Esophagus muscularis mucosa (tissue), 4 donors: Measurements from ENCODE around the gene SOX14. TPM values are rescaled to one million over a fixed set of nuclear protein-coding genes. Genes with fewer than 3 reads are reported as not detected.

Experiments used
- DNase-seq: peaks from one replicate; pipeline ENCODE4 v3.0.0-alpha.2; 2017; ENCODE audit errors: extremely low spot score
- H3K27ac ChIP-seq, 4 donors: fragments of 200-600 bp; sonication (generic); replicated peaks in 1 of 4; 1 replicate in 3 of 4; 2 replicates in 1 of 4; pipeline ENCODE4 v1.5.1; 2016 to 2019; ENCODE audit warnings: mild to moderate bottlenecking in 1 of 4
- H3K27me3 ChIP-seq, 4 donors: fragments of 200-600 bp; sonication (generic); one replicate each; pipeline versions ENCODE4 v1.5.1 to v1.6.0; 2016 to 2019
- H3K36me3 ChIP-seq, 4 donors: fragments of 200-600 bp; sonication (generic); one replicate each; pipeline ENCODE4 v1.5.1; 2016 to 2019
- H3K4me1 ChIP-seq, 4 donors: fragments of 200-600 bp; sonication (generic); one replicate each; pipeline ENCODE4 v1.5.1; 2016 to 2019
- H3K4me3 ChIP-seq, 4 donors: fragments of 200-600 bp; sonication (generic); 1 replicate in 2 of 4; 2 replicates in 2 of 4; pipeline ENCODE4 v1.5.1; 2016 to 2019; ENCODE audit warnings: mild to moderate bottlenecking in 4 of 4, moderate library complexity in 1 of 4
- H3K9me3 ChIP-seq, 4 donors: fragments of 200-600 bp; sonication (generic); 1 replicate in 3 of 4; 2 replicates in 1 of 4; pipeline ENCODE4 v1.5.1; 2016 to 2019
- CTCF ChIP-seq, 3 experiments: fragments of 200-600 bp in 2 of 3; fragments of 450-650 bp in 1 of 3; sonication (generic) in 2 of 3; IDR thresholded peaks; one replicate each; pipeline ENCODE4 v1.5.1; 2017 to 2019; ENCODE audit warnings: antibody characterized with exemption in 3 of 3, mild to moderate bottlenecking in 2 of 3, moderate library complexity in 1 of 3
- EP300 ChIP-seq: sonication (generic); formaldehyde crosslinking; IDR thresholded peaks from one replicate; pipeline ENCODE4 v1.6.1; 2017; ENCODE audit warnings: antibody characterized with exemption
- POLR2A ChIP-seq: fragments of 450-650 bp; IDR thresholded peaks from one replicate; pipeline ENCODE4 v1.6.1; 2017; ENCODE audit warnings: antibody characterized with exemption, moderate library complexity, mild to moderate bottlenecking, low read depth
- POLR2AphosphoS5 ChIP-seq, 2 donors: sonication (generic); formaldehyde crosslinking; IDR thresholded peaks; one replicate each; pipeline ENCODE4 v1.6.1; 2017; ENCODE audit warnings: antibody characterized with exemption in 2 of 2
- WGBS: methylation state at CpG from one replicate; pipeline ENCODE4 v1.1.5; 2018; 5-methylcytosine and 5-hydroxymethylcytosine counted together
- intact Hi-C: fragments of 100-400 bp; cut with DNase I; formaldehyde crosslinking; loops from one replicate; pipeline ENCODE4 v1.15.1; 2023
- total RNA-seq, 4 donors: library from RNA; depleted of rRNA; stranded (reverse); fragments of >200 nt; gene quantifications; one replicate each; pipeline versions ENCODE4 v1.1.0 to v1.2.1, GENCODE V29; 2016

The SOX14 gene
- total RNA-seq, 4 donors from 2014 or later, result not detected

GRCh38 chr3:137809509-137809908, 45.4 kb downstream of the SOX14 start:
- Histone ChIP-seq H3K4me1 (no peaks in the 10 kb centered on the region), H3K4me3 (no peak overlapping the region), H3K36me3 (no peaks in the 10 kb centered on the region), H3K27ac (no peak overlapping the region), H3K9me3 (no peaks in the 10 kb centered on the region), H3K27me3 (peaks cover 0 to 13% (median 0%) of the 10 kb centered on the region in 4 donors)
- TF ChIP-seq CTCF (IDR thresholded peaks at IDR 0.05) (no peak), EP300 (no peak), POLR2AphosphoS5 (IDR thresholded peaks at IDR 0.05) (no peak), POLR2A (no peak)
- intact Hi-C loops, result no loop called here
- DNase-seq, result no peak

- TF ChIP-seq POLR2A, result no peak
- TF ChIP-seq CTCF (IDR thresholded peaks at IDR 0.05), result no peak
- no peak for TF ChIP-seq EP300
- no peak for TF ChIP-seq POLR2AphosphoS5 (IDR thresholded peaks at IDR 0.05)
- no peaks in the 10 kb centered on the region for H3K36me3 ChIP-seq
- no peaks in the 10 kb centered on the region for H3K4me1 ChIP-seq
- no peaks in the 10 kb centered on the region for H3K9me3 ChIP-seq
- peaks cover 0 to 27% (median 0%) of the 10 kb centered on the region in 4 donors for H3K27me3 ChIP-seq
- H3K27ac ChIP-seq, result no peak overlapping the region
- no peak overlapping the region for H3K4me3 ChIP-seq
- intact Hi-C loops, result no loop called here
- 36% methylated on average over 4 of the region's 4 CpGs for WGBS
- no peak for DNase-seq
Measured at GRCh38 chr3:137812023-137812422, 47.9 kb downstream of the SOX14 start.

- no peaks in the 10 kb centered on the region for H3K4me1 ChIP-seq
- no peak overlapping the region for H3K27ac ChIP-seq
- no peak overlapping the region for H3K4me3 ChIP-seq
- H3K27me3 ChIP-seq, result peaks cover 0 to 27% (median 0%) of the 10 kb centered on the region in 4 donors
- no peak for DNase-seq
- no peaks in the 10 kb centered on the region for H3K9me3 ChIP-seq
- TF ChIP-seq POLR2A (no peak), EP300 (no peak), CTCF (IDR thresholded peaks at IDR 0.05) (no peak), POLR2AphosphoS5 (IDR thresholded peaks at IDR 0.05) (no peak)
- intact Hi-C loops, result no loop called here
- H3K36me3 ChIP-seq, result no peaks in the 10 kb centered on the region
- WGBS, result 90% methylated on average over 5 of the region's 8 CpGs
Measured at GRCh38 chr3:137815251-137815650, 51.1 kb downstream of the SOX14 start.

Other genes with a start within 250 kb of the SOX14 start
- under 1 TPM in 3 of 4 donors, not detected in 1; under 0.01 to 0.40 (median 0.39) TPM for gene CLDN18, start 245.8 kb downstream of the SOX14 start, total RNA-seq